GM21515 (cell line): Measurements from ENCODE around the gene C10orf105.

Experiments used
- ATAC-seq: cut with Tn5 transposase; IDR thresholded peaks from one replicate; pipeline ENCODE4 v1.9.1; 2021; ENCODE audit not compliant: unreplicated experiment

Gene C10orf105

DNA sequence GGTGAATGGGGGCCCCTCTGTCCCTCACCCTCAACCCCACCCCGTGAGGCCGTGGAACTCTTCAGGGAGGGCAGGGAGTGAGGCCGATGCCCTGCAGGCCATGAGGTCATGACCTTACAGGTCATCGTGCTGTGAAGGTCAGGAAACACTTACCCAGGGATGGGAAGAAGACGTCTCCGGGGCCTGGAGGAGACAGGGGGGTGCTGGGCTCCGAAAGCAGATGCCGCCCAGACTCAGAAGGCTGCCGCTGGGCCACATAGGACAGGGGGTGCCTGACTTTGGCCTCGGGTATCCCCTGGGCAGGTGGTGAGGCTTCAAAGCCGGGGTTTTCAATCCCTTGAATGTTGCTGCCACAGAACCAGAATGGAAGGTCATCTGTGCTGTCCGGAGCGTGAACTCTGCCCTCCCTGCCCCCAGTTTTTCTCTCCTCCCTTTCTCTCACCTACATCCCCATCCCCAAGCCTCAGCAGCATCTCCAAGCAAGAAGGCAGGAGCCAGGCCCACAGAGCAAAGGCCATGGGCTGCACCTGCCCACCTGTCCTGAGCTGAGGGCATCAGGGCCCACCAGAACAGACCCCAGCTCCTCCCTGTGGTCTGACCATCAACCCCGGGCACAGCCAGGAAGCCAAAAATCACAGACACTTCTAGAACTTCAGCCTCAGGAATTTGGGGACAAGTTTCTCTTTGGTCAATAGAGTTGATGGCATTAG lies 32.1 kb upstream of the C10orf105 start:
- ATAC-seq, result no peak

DNA sequence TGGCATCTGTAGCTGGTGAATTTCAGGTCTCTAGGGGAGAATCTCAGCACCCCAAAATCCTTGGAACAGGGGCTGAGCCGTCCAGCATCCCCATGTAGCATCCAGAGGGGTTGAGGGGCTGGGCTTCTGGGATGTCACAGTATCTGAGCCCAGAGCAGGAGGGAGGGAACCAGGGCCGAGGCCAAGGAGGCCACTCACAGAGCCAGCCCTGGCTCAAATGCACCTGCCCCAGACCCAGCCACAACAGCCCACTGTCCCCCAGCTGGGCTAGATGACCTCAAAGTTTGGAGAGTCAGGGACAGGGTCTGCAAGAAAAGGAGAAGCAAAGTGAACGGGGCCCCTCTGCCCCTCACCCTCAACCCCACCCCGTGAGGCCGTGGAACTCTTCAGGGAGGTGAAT lies 31.4 kb upstream of the C10orf105 start:
- no peak for ATAC-seq

- no peak for ATAC-seq
Measured at GRCh38 chr10:71750124-71750841, 30.7 kb upstream of the C10orf105 start.

DNA sequence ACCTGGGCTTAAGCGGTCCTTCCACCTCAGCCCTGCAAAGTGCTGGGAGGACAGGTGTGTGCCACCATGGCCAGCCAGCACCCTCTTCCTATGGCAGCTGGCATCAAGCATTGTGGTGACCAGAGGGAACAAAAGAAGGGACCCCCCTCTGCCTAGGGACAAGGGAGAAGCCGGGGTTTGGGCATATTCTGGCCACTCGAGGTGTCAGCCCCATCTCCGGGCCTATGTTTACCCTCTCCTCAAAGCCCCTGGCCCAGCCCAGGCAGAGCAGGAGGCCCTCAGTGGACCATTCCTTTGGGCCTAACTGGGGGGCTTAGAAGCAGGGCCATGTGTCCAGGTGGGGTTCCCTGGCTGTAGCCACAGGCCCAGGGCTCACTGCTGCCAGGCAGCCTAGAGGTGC lies 29.8 kb upstream of the C10orf105 start:
- ATAC-seq, result no peak

- peak; percentile 59 for ATAC-seq
Measured at GRCh38 chr10:71748671-71749191, 29.2 kb upstream of the C10orf105 start.

GRCh38 chr10:71747551-71748523 lies 28.3 kb upstream of the C10orf105 start:
- no peak for ATAC-seq

- no peak for ATAC-seq
Measured at GRCh38 chr10:71747039-71747531, 27.5 kb upstream of the C10orf105 start.

DNA sequence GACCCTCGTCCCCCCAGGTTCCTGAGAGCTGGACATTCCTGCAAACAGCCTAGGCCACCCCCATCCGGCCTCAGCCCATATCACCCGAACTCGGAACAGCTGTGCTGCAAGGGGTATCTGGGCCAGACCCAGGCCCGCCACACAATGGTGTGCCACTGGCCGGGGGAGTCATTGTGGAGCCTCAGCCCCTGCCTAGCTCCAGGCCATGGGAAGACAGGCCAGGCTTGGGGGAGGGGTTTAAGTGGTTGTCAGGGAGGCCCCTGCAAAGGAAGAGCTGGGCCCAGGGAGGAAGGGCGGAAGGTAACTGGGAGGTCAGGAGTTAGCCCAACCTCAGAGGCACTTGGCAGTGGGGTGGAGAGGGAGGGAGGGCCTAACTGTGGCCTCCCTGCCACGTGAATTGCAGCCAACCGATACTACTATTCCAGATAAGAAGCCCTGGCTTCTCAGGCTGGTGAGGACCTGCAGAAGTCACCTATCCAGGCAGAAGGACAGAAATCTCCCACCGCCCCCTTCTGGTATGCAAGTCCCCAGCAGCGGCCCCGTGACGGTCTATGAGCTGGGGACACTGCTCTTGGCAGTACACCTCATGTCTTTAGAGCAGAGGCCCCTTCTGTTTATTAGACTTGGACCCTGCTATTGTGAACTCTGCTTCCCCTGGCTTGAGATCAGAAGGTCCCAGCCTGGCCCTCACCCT lies 26.9 kb upstream of the C10orf105 start:
- ATAC-seq, result no peak

DNA sequence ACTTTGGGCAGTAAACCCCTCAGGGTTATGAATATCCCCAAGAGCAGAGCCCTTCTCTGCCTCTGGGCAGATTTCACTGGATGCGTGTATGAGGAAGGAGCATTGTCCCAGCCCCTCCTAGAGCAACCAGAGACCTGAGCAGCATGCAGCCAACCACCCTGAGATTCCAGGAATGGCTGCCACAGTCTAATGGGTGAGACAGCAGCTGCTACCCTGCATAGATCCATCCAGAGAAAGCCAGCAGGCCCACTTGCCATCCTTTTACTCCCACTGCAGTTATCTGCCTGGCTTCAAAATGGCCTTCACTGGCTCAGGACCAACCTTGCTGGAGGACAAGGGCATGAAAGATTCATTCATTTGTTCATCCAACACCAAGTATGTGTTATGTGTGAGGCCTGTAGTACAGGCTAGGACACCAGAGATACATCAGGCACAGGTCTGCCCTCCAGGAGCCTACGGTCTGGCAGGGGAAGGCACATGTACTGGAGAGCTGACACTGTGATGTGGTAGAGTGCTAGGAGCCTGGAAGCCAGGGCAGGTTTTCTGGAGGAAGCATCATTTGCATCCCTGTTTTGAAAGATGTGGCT lies 26.2 kb upstream of the C10orf105 start:
- ATAC-seq, result no peak

DNA sequence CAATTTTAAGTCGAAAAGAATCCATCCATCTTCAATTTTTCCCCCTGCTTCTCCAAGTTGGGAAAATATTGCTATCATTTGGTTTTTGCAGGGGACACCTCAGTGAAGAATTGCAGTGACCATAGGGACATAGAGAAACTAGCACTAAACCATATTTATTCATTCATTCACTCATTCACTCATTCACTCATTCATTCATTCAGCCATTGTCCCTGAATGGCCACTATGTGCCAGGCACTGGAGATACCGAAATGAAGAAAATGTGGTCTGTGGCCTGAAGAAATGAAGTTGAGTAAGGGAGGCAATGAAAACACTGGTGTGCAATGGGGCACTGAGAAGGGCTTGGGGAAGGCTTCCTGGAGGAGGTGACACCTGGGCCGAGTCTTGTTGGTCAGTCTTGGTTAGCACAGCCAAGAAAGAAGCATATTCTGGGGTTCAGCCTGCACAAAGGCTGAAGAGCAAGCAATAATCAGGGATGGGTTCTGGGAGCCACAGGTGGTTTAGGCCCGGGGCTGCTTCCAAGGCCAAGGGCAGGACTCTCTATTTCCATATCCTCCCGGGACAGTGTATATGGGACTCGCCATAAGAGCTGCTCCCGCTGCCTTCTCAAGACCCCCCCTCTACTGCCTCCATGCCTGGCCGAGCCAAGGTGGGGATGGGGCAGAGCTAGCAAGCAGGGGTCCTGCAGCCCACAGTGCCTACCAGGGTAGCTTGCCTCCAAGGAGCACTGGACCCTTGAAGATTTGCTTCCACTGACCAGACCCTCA lies 25.5 kb upstream of the C10orf105 start:
- ATAC-seq, result no peak

- ATAC-seq, result no peak
Measured at GRCh38 chr10:71743866-71744265, 24.3 kb upstream of the C10orf105 start.

DNA sequence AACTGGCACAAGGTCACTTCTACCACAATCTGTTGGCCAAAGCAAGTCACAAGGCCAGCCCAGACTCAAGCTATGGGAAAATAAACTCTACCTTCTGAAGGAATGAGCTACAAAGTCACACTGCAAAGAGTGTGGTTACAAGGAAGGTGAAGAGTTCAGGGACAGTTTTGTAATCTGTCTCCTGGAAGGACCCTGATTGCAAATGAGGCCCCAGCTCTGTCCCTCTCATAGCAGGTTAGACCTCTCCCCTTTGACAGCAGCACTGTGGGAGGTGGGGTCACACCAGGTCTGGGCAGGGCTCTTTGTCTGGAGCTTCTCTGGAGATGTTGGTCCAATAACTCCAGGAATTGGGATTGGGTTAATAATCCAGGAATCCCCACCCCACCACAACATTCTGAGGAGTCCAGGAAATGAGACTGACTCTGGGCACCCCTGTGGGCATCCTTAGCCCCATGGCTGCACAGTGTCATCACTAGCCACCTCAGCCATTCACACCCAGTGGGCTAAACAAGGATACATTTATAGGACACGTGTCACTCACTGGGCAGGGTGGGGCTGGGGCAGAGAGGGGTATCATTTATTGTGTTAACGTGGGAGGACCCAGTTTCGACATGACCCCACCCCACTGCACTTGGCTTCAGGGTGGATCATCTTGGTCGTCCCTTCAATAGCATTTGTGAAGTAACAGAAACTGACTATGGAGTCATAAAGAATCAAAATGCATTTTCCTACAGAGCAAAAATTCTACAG lies 23.7 kb upstream of the C10orf105 start:
- no peak for ATAC-seq

DNA sequence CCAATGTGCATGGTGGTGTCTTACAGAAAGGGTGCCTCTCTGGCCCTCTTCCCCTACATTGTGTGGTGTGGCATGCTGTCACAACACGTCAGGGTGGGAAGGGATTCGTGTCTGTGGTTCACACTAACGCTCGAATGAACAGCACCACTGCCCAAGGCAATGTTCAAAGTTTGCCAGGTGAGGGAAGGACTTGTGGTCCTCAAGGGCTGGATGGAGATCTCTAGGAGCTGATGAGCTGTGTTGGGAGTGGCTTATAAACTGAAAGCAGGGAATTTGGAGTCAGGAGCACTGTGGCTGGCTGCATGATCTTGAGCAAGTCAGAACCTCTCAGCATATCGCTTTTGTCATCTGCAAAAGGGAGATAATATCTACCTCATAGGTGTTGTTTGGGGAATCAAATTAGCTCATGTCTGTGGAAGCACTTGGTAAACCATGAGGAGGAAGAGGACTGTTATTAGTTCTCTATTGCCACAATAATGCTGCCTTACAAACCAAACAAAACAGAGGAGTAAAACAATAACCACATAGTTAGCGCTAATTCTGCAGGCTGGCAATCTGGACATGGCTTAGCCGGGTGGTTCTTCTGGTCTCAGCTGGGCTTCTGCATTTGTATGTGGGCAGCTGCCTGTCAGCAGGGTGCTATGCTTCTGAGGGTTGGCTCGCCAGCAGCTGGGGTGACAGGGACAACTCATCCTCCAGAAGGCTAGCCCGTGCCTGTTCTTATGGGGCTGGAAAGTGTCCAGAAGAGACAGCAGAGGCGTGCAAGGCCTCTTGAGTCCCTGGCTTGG lies 22.9 kb upstream of the C10orf105 start:
- no peak for ATAC-seq

GRCh38 chr10:71741671-71742070 lies 22.1 kb upstream of the C10orf105 start:
- ATAC-seq, result no peak

DNA sequence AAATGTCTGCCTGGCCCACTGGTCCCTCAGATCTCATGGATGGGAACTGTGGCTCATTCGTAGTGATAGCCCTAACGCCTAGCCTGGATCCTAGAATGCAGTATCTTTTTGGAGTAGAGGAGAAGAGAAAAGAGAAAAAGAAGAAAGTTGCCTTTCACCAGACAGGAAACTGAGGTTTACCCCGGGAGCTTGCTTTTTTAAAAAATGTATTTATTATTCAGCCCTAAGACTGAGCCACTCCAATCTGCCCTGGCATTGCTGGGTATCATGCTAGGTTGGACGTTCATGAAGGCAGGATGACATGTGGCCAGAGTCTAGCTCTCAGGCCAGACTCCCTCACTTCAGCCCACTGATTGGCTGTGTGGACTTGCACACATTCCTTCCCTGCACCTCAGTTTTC lies 21.5 kb upstream of the C10orf105 start:
- ATAC-seq, result no peak

DNA sequence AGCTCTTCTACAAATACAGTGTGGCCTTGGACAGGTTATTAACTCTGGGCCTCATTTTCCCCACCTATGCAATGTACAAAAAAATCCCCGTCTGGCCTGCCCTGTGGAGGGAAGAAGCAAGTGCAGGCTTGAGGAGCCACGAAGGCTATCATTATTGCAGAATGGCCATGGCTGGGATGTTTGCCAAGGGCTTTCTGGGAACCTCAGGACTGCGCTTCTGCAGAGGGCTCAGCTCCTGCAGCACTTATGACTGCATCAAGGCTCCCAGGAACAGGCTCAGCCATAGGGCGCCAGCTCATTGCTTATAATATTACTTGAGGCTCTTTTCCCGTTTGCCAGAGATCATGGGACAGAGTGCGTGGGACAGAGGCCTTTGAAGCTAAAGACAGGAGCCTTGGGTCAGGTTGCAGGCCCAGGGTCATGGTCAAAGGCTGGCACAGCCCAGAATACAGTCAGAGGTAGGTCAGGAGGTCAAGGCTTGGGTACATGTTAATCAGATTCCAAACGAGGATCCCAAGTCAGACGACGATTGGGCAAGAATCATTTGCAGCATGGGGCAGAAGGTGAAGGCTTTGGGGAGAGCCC lies 20.6 kb upstream of the C10orf105 start:
- ATAC-seq, result no peak

GRCh38 chr10:71739358-71739900 lies 19.9 kb upstream of the C10orf105 start:
- no peak for ATAC-seq
